Mesenchymal stem cell (in vitro differentiated cells and primary cell): ENCODE data around the gene NBPF11.
"Not testable (repeated sequence)": the region's sequence is repeated elsewhere in the genome, so short reads cannot be mapped to it uniquely, and the experiment has no call there.

Experiments used
- DNase-seq: peaks from one replicate; pipeline ENCODE4 v3.0.0-alpha.2; 2013
- H2AFZ ChIP-seq: one replicate; pipeline ENCODE4 v1.6.1; 2013; ENCODE audit warnings: low read depth, mild to moderate bottlenecking, control low read depth, inconsistent platforms, low read length, moderate library complexity
- H2AK5ac ChIP-seq: 2 replicates; pipeline ENCODE4 v1.6.1; 2013; ENCODE audit warnings: low read length, moderate library complexity, mild to moderate bottlenecking, inconsistent platforms; ENCODE audit not compliant: severe bottlenecking
- H2BK120ac ChIP-seq: one replicate; pipeline ENCODE4 v1.6.1; 2013; ENCODE audit warnings: low read depth, mild to moderate bottlenecking, inconsistent platforms, low read length, moderate library complexity
- H2BK12ac ChIP-seq, 2 experiments: one replicate each; pipeline ENCODE4 v1.6.1; 2013; ENCODE audit warnings: inconsistent platforms in 2 of 2, low read length in 2 of 2, mild to moderate bottlenecking in 2 of 2, moderate library complexity in 2 of 2, control low read depth in 1 of 2
- H2BK15ac ChIP-seq: one replicate; pipeline ENCODE4 v1.6.1; 2013; ENCODE audit warnings: mild to moderate bottlenecking, low read depth, inconsistent platforms; ENCODE audit not compliant: poor library complexity, severe bottlenecking
- H2BK5ac ChIP-seq: 2 replicates; pipeline ENCODE4 v1.6.1; 2013; ENCODE audit warnings: low read depth, mild to moderate bottlenecking, low read length, control low read depth, inconsistent platforms; ENCODE audit not compliant: poor library complexity, severe bottlenecking
- H3K14ac ChIP-seq, 2 experiments: one replicate each; pipeline ENCODE4 v1.6.1; 2013; ENCODE audit warnings: inconsistent platforms in 2 of 2, low read length in 2 of 2, control low read depth in 1 of 2, mild to moderate bottlenecking in 1 of 2, moderate library complexity in 1 of 2
- H3K18ac ChIP-seq, 2 experiments: one replicate each; pipeline ENCODE4 v1.6.1; 2013; ENCODE audit warnings: inconsistent platforms in 2 of 2, low read length in 2 of 2, control low read depth in 1 of 2, low read depth in 1 of 2, mild to moderate bottlenecking in 1 of 2
- H3K23ac ChIP-seq, 2 experiments: one replicate each; pipeline ENCODE4 v1.6.1; 2013; ENCODE audit warnings: inconsistent platforms in 2 of 2, low read length in 2 of 2, mild to moderate bottlenecking in 2 of 2, moderate library complexity in 2 of 2, control low read depth in 1 of 2
- H3K27ac ChIP-seq: 2 replicates; pipeline ENCODE4 v1.5.1; 2013; ENCODE audit warnings: mild to moderate bottlenecking, moderate library complexity, low read length, control low read depth, inconsistent platforms; ENCODE audit not compliant: poor library complexity, severe bottlenecking
- H3K27me3 ChIP-seq, 2 experiments: 2 replicates each; pipeline versions ENCODE4 v1.6.1 to v1.7.0; 2013; ENCODE audit warnings: low read length in 2 of 2, mild to moderate bottlenecking in 2 of 2, moderate library complexity in 2 of 2, control low read depth in 1 of 2, inconsistent platforms in 1 of 2; ENCODE audit not compliant: control insufficient read depth in 1 of 2, insufficient read depth in 1 of 2
- H3K36me3 ChIP-seq, 2 experiments: 2 replicates each; pipeline versions ENCODE4 v1.6.1 to v1.7.0; 2013; ENCODE audit warnings: low read length in 2 of 2, control low read depth in 1 of 2, inconsistent platforms in 1 of 2, low read depth in 1 of 2, mild to moderate bottlenecking in 1 of 2; ENCODE audit not compliant: insufficient read depth in 2 of 2, control insufficient read depth in 1 of 2
- H3K4ac ChIP-seq, 2 experiments: one replicate each; pipeline ENCODE4 v1.6.1; 2013; ENCODE audit warnings: inconsistent platforms in 2 of 2, low read length in 2 of 2, mild to moderate bottlenecking in 2 of 2, moderate library complexity in 2 of 2, control low read depth in 1 of 2, low read depth in 1 of 2
- H3K4me1 ChIP-seq: 2 replicates; pipeline ENCODE4 v1.6.1; 2013; ENCODE audit warnings: low read depth, low read length, control low read depth; ENCODE audit not compliant: control insufficient read depth, insufficient read depth
- H3K4me2 ChIP-seq: 2 replicates; pipeline ENCODE4 v1.6.1; 2013; ENCODE audit warnings: low read length, mild to moderate bottlenecking, inconsistent platforms; ENCODE audit not compliant: poor library complexity, severe bottlenecking
- H3K4me3 ChIP-seq, 2 experiments: 2 replicates each; pipeline versions ENCODE4 v1.5.1 to v1.7.0; 2013; ENCODE audit warnings: low read length in 2 of 2, mild to moderate bottlenecking in 2 of 2, control low read depth in 1 of 2, low read depth in 1 of 2; ENCODE audit not compliant: insufficient read depth in 1 of 2
- H3K79me1 ChIP-seq: replicated peaks from 2 replicates; pipeline ENCODE4 v1.6.1; 2013; ENCODE audit warnings: mild to moderate bottlenecking, control low read depth, low read length, inconsistent platforms; ENCODE audit not compliant: poor library complexity, severe bottlenecking
- H3K9ac ChIP-seq: 2 replicates; pipeline ENCODE4 v1.7.0; 2013; ENCODE audit warnings: mild to moderate bottlenecking, low read length, moderate library complexity
- H3K9me3 ChIP-seq: 2 replicates; pipeline ENCODE4 v1.7.0; 2013; ENCODE audit warnings: mild to moderate bottlenecking, low read length; ENCODE audit not compliant: control insufficient read depth
- H4K8ac ChIP-seq: one replicate; pipeline ENCODE4 v1.6.1; 2013; ENCODE audit warnings: inconsistent platforms, mild to moderate bottlenecking, low read length, moderate library complexity
- H4K91ac ChIP-seq: one replicate; pipeline ENCODE4 v1.6.1; 2013; ENCODE audit warnings: mild to moderate bottlenecking, low read length, inconsistent platforms
- WGBS: methylation state at CpG from one replicate; pipeline ENCODE4 v1.1.7; 2013; ENCODE audit warnings: mixed read lengths; 5-methylcytosine and 5-hydroxymethylcytosine counted together

Gene NBPF11

DNA sequence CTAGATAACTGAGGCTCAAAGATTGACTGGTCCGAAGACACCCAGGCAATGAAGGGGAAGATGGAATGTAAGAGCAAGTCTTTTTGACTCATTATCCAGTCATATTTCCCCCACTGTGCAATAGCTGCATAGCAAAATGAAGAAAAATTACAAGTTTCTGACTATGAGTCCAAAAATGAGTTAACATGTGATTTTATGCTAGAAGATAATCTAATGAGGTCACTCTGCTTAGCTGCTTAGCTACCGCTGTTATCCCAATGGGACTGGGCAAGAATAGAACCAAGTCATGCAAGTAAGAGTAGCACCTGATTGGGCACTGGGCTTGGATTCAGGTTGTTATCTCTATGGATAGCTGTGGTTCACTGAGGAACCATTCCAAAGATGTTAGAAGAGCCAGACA is 43.0 kb upstream of the NBPF11 start:
- H3K14ac ChIP-seq, H2BK5ac ChIP-seq, H3K4me2 ChIP-seq, H2AK5ac ChIP-seq, H3K9me3 ChIP-seq, H3K4me1 ChIP-seq, H4K91ac ChIP-seq, DNase-seq, H3K18ac ChIP-seq, H4K8ac ChIP-seq, H3K36me3 ChIP-seq, H3K4me3 ChIP-seq, H3K79me1 ChIP-seq, H2BK15ac ChIP-seq, H2AFZ ChIP-seq, H3K9ac ChIP-seq, H3K4ac ChIP-seq, H2BK120ac ChIP-seq, H3K27ac ChIP-seq, H3K23ac ChIP-seq, H3K27me3 ChIP-seq, H2BK12ac ChIP-seq: not testable (repeated sequence)
- WGBS: no CpG with 5 or more reads among the region's 2 CpGs

DNA sequence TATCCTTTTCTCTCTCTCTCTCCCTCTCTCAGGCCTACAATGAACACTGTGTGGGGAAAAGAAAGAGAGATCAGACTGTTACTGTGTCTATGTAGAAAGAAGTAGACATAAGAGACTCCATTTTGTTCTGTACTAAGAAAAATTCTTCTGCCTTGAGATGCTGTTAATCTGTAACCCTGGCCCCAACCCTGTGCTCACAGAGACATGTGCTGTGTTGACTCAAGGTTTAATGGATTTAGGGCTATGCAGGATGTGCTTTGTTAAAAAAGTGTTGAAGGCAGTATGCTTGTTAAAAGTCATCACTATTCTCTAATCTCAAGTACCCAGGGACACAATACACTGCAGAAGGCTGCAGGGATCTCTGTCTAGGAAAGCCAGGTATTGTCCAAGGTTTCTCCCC is 36.7 kb upstream of the NBPF11 start:
- not testable (repeated sequence) for H2AFZ ChIP-seq, H3K14ac ChIP-seq, H3K23ac ChIP-seq, H2BK12ac ChIP-seq, H3K79me1 ChIP-seq, H2BK5ac ChIP-seq, H4K91ac ChIP-seq, H3K27me3 ChIP-seq, H3K4me1 ChIP-seq, H3K9me3 ChIP-seq, H2BK120ac ChIP-seq, H3K9ac ChIP-seq, H4K8ac ChIP-seq, H3K27ac ChIP-seq, DNase-seq, H3K4me2 ChIP-seq, H2AK5ac ChIP-seq, H3K18ac ChIP-seq, H3K4ac ChIP-seq, H3K4me3 ChIP-seq, H2BK15ac ChIP-seq, H3K36me3 ChIP-seq

DNA sequence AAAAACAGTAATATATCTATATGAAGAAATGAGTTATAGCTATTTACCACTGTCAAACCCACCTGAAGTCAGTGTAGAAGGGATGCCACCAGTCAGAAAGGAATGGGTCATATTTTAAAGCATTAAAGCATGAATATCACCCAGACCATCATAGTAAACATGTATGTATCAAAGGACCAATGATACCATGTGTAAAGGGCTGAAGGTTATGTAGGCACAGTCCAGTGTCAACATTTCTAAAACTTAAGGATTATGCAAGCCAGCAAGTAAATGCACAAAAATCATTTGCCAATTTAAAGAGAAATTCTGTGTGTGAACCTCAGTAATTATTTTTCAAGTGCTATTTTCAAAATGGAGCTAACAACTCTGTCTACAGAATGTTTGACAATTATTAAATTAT is 26.6 kb upstream of the NBPF11 start:
- not testable (repeated sequence) for H3K4me3 ChIP-seq, H3K9me3 ChIP-seq, H3K9ac ChIP-seq, H3K27me3 ChIP-seq, H2BK120ac ChIP-seq, H2AFZ ChIP-seq, H3K23ac ChIP-seq, H3K14ac ChIP-seq, DNase-seq, H2BK15ac ChIP-seq, H3K4me2 ChIP-seq, H3K27ac ChIP-seq, H3K18ac ChIP-seq, H3K79me1 ChIP-seq, H3K36me3 ChIP-seq, H2BK5ac ChIP-seq, H3K4me1 ChIP-seq, H2AK5ac ChIP-seq, H3K4ac ChIP-seq, H4K8ac ChIP-seq, H4K91ac ChIP-seq, H2BK12ac ChIP-seq

DNA sequence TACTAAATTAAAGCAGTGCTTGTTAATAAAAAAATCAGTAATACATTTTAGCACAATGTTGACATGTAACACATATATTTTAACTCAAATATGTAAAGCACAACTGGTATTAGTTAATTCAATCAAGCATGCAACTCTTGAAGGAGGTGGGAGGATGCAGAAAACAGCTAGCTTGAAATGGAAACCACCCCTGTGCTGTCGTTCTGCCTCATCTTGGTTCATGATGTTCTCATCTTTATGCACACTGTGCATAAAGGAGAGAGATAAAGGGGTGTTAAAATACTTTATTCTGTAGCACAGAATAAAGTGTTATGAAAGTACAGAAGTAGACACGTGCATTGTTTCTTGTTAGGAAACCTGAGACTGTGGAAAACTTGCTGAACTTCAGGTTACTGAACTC is 23.3 kb upstream of the NBPF11 start:
- not testable (repeated sequence) for H3K9ac ChIP-seq, H3K4me1 ChIP-seq, H3K23ac ChIP-seq, H3K27ac ChIP-seq, H3K79me1 ChIP-seq, H2BK15ac ChIP-seq, H2AFZ ChIP-seq, H3K4ac ChIP-seq, H3K18ac ChIP-seq, H3K9me3 ChIP-seq, H3K27me3 ChIP-seq, H2BK12ac ChIP-seq, H3K4me2 ChIP-seq, H4K91ac ChIP-seq, H3K36me3 ChIP-seq, H4K8ac ChIP-seq, H2BK120ac ChIP-seq, DNase-seq, H3K4me3 ChIP-seq, H2BK5ac ChIP-seq, H2AK5ac ChIP-seq, H3K14ac ChIP-seq
- 64% methylated on average over 1 of the region's 2 CpGs for WGBS
